SJSA1 (cell line): ENCODE results near the gene CEBPA. TPM values are rescaled to one million over a fixed set of nuclear protein-coding genes. Genes with fewer than 3 reads are reported as not detected.
"Not testable (repeated sequence)": the region's sequence is repeated elsewhere in the genome, so short reads cannot be mapped to it uniquely, and the experiment has no call there.

Experiments used
- DNase-seq, 2 experiments: peaks; one replicate each; pipeline ENCODE4 v3.0.0-alpha.2; 2015 to 2020; ENCODE audit warnings: low spot score in 2 of 2, low read depth in 1 of 2
- H3K27ac ChIP-seq: fragments of 250-450 bp; sonication (Bioruptor Pico); 2 replicates; pipeline ENCODE4 v1.5.1; 2020; ENCODE audit warnings: mild to moderate bottlenecking, moderate library complexity
- H3K27me3 ChIP-seq: fragments of 250-450 bp; sonication (Bioruptor Pico); replicated peaks from 2 replicates; pipeline ENCODE4 v1.5.1; 2020; ENCODE audit warnings: mild to moderate bottlenecking, moderate library complexity
- H3K36me3 ChIP-seq: fragments of 250-450 bp; sonication (Bioruptor Pico); 2 replicates; pipeline ENCODE4 v1.5.1; 2020; ENCODE audit warnings: mild to moderate bottlenecking
- H3K4me1 ChIP-seq: fragments of 250-450 bp; sonication (Bioruptor Pico); replicated peaks from 2 replicates; pipeline ENCODE4 v1.6.1; 2021; ENCODE audit warnings: mild to moderate bottlenecking
- H3K4me3 ChIP-seq: fragments of 250-450 bp; sonication (Bioruptor Pico); 2 replicates; pipeline ENCODE4 v1.5.1; 2020; ENCODE audit warnings: mild to moderate bottlenecking
- H3K9me3 ChIP-seq: fragments of 250-450 bp; sonication (Bioruptor Pico); replicated peaks from 2 replicates; pipeline ENCODE4 v1.5.1; 2020; ENCODE audit warnings: mild to moderate bottlenecking
- total RNA-seq: library from RNA; depleted of rRNA; stranded (reverse); fragments of >200 nt; shearing (Covaris generic); gene quantifications from 2 replicates; pipeline ENCODE4 v1.2.3, GENCODE V29; 2014

Gene CEBPA
- total RNA-seq, 1 experiment from 2014 or later: 0.13 TPM

- DNase-seq: no peak
- H3K4me1 ChIP-seq: no peaks in the 10 kb centered on the region
Measured at GRCh38 chr19:33339016-33339984, 37.0 kb upstream of the CEBPA start.

GRCh38 chr19:33335446-33335845 is 33.1 kb upstream of the CEBPA start:
- DNase-seq: no peak
- Histone ChIP-seq H3K9me3 (no peaks in the 10 kb centered on the region), H3K27ac (no peak overlapping the region), H3K27me3 (peaks cover 2% of the 10 kb centered on the region), H3K4me1 (no peaks in the 10 kb centered on the region), H3K4me3 (no peak overlapping the region), H3K36me3 (no peaks in the 10 kb centered on the region)

More at GRCh38 chr19:33339016-33339984, 37.0 kb upstream of the CEBPA start:
- peaks cover 20% of the 10 kb centered on the region for H3K27me3 ChIP-seq
- H3K4me3 ChIP-seq: no peak overlapping the region
- no peaks in the 10 kb centered on the region; the same call in 1 of the 2 replicates for H3K9me3 ChIP-seq
- H3K36me3 ChIP-seq: no peaks in the 10 kb centered on the region
- H3K27ac ChIP-seq: no peak overlapping the region

GRCh38 chr19:33334271-33334670 is 31.9 kb upstream of the CEBPA start:
- no peaks in the 10 kb centered on the region for H3K9me3 ChIP-seq
- H3K4me3 ChIP-seq: no peak overlapping the region
- H3K27ac ChIP-seq: no peak overlapping the region
- DNase-seq: no peak
- no peaks in the 10 kb centered on the region for H3K36me3 ChIP-seq
- peaks cover 8% of the 10 kb centered on the region for H3K27me3 ChIP-seq
- H3K4me1 ChIP-seq: no peaks in the 10 kb centered on the region

GRCh38 chr19:33333642-33334041 is 31.3 kb upstream of the CEBPA start:
- DNase-seq: no peak
- H3K36me3 ChIP-seq: no peaks in the 10 kb centered on the region
- H3K27me3 ChIP-seq: peaks cover 8% of the 10 kb centered on the region
- no peaks in the 10 kb centered on the region for H3K4me1 ChIP-seq
- no peak overlapping the region for H3K4me3 ChIP-seq
- no peak overlapping the region for H3K27ac ChIP-seq
- H3K9me3 ChIP-seq: no peaks in the 10 kb centered on the region

GRCh38 chr19:33333151-33333550 is 30.8 kb upstream of the CEBPA start:
- Histone ChIP-seq H3K36me3 (no peaks in the 10 kb centered on the region), H3K27me3 (peaks cover 8% of the 10 kb centered on the region), H3K4me1 (no peaks in the 10 kb centered on the region), H3K4me3 (no peak overlapping the region), H3K9me3 (no peaks in the 10 kb centered on the region), H3K27ac (no peak overlapping the region)
- no peak for DNase-seq

- no peaks in the 10 kb centered on the region for H3K36me3 ChIP-seq
- H3K4me1 ChIP-seq: no peaks in the 10 kb centered on the region
- H3K9me3 ChIP-seq: no peaks in the 10 kb centered on the region
- H3K27me3 ChIP-seq: peaks cover 8% of the 10 kb centered on the region
- no peak overlapping the region for H3K27ac ChIP-seq
- DNase-seq: no peak
- H3K4me3 ChIP-seq: no peak overlapping the region
Measured at GRCh38 chr19:33332248-33332647, 29.9 kb upstream of the CEBPA start.

- no peaks in the 10 kb centered on the region for H3K36me3 ChIP-seq
- no peak overlapping the region for H3K27ac ChIP-seq
- no peaks in the 10 kb centered on the region for H3K9me3 ChIP-seq
- DNase-seq: no peak
- peaks cover 11% of the 10 kb centered on the region for H3K27me3 ChIP-seq
- H3K4me3 ChIP-seq: no peak overlapping the region
- H3K4me1 ChIP-seq: no peaks in the 10 kb centered on the region
Measured at GRCh38 chr19:33329736-33330135, 27.4 kb upstream of the CEBPA start.

- Histone ChIP-seq H3K4me3 (no peak overlapping the region), H3K36me3 (no peaks in the 10 kb centered on the region), H3K4me1 (no peaks in the 10 kb centered on the region)
Measured at GRCh38 chr19:33329060-33329459, 26.7 kb upstream of the CEBPA start.

GRCh38 chr19:33325920-33326319 is 23.6 kb upstream of the CEBPA start:
- no peak overlapping the region for H3K4me3 ChIP-seq
- no peak overlapping the region for H3K27ac ChIP-seq
- peaks cover 11% of the 10 kb centered on the region; the same call in 1 of the 2 replicates for H3K27me3 ChIP-seq
- H3K36me3 ChIP-seq: no peaks in the 10 kb centered on the region
- H3K4me1 ChIP-seq: no peaks in the 10 kb centered on the region
- no peak for DNase-seq
- no peaks in the 10 kb centered on the region for H3K9me3 ChIP-seq

More at GRCh38 chr19:33329060-33329459, 26.7 kb upstream of the CEBPA start:
- Histone ChIP-seq H3K9me3 (no peaks in the 10 kb centered on the region), H3K27me3 (peaks cover 11% of the 10 kb centered on the region), H3K27ac (no peak overlapping the region)
- no peak for DNase-seq

GRCh38 chr19:33324628-33325027 is 22.3 kb upstream of the CEBPA start:
- DNase-seq: no peak
- no peaks in the 10 kb centered on the region for H3K9me3 ChIP-seq
- no peaks in the 10 kb centered on the region for H3K4me1 ChIP-seq
- no peak overlapping the region for H3K4me3 ChIP-seq
- no peak overlapping the region for H3K27ac ChIP-seq
- 0 out of 2 replicates have a peak, but pooled peaks cover 3% of the 10 kb centered on the region for H3K27me3 ChIP-seq
- H3K36me3 ChIP-seq: no peaks in the 10 kb centered on the region

- Histone ChIP-seq H3K36me3 (no peaks in the 10 kb centered on the region), H3K4me1 (no peaks in the 10 kb centered on the region), H3K27ac (no peak overlapping the region), H3K4me3 (no peak overlapping the region), H3K9me3 (no peaks in the 10 kb centered on the region), H3K27me3 (peaks cover 7% of the 10 kb centered on the region; the same call in 1 of the 2 replicates)
- no peak for DNase-seq
Measured at GRCh38 chr19:33323093-33323820, 20.9 kb upstream of the CEBPA start.

- H3K4me1 ChIP-seq: no peaks in the 10 kb centered on the region
- H3K9me3 ChIP-seq: no peaks in the 10 kb centered on the region
- H3K4me3 ChIP-seq: no peak overlapping the region
- no peak for DNase-seq
- peaks cover 17% of the 10 kb centered on the region for H3K27me3 ChIP-seq
- no peaks in the 10 kb centered on the region for H3K36me3 ChIP-seq
- no peak overlapping the region for H3K27ac ChIP-seq
Measured at GRCh38 chr19:33320636-33321035, 18.3 kb upstream of the CEBPA start.

GRCh38 chr19:33317991-33318390 is 15.7 kb upstream of the CEBPA start:
- not testable (repeated sequence) for H3K36me3 ChIP-seq, H3K4me1 ChIP-seq, DNase-seq, H3K4me3 ChIP-seq, H3K9me3 ChIP-seq, H3K27ac ChIP-seq
- H3K27me3 ChIP-seq: peaks cover 26% of the 10 kb centered on the region

- Histone ChIP-seq H3K9me3 (no peaks in the 10 kb centered on the region), H3K4me3 (no peak overlapping the region), H3K27ac (no peak overlapping the region)
Measured at GRCh38 chr19:33317517-33317916, 15.2 kb upstream of the CEBPA start.

More at GRCh38 chr19:33317517-33317916, 15.2 kb upstream of the CEBPA start:
- H3K4me1 ChIP-seq: no peaks in the 10 kb centered on the region
- H3K27me3 ChIP-seq: peaks cover 26% of the 10 kb centered on the region
- no peak for DNase-seq
- H3K36me3 ChIP-seq: no peaks in the 10 kb centered on the region
